Stimulated activated CD4-positive, alpha-beta T cell treated with anti-CD3 and anti-CD28 coated beads, TNF-alpha, amount 100 ng/mL, for 48 hours (primary cell): ENCODE results near the gene LZTFL1.

Source experiments
- DNase-seq, 3 donors: peaks; one replicate each; pipeline ENCODE4 v3.0.0-alpha.2; 2020; ENCODE audit warnings: low read depth in 3 of 3

LZTFL1 gene, protein sequence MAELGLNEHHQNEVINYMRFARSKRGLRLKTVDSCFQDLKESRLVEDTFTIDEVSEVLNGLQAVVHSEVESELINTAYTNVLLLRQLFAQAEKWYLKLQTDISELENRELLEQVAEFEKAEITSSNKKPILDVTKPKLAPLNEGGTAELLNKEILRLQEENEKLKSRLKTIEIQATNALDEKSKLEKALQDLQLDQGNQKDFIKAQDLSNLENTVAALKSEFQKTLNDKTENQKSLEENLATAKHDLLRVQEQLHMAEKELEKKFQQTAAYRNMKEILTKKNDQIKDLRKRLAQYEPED

DNA sequence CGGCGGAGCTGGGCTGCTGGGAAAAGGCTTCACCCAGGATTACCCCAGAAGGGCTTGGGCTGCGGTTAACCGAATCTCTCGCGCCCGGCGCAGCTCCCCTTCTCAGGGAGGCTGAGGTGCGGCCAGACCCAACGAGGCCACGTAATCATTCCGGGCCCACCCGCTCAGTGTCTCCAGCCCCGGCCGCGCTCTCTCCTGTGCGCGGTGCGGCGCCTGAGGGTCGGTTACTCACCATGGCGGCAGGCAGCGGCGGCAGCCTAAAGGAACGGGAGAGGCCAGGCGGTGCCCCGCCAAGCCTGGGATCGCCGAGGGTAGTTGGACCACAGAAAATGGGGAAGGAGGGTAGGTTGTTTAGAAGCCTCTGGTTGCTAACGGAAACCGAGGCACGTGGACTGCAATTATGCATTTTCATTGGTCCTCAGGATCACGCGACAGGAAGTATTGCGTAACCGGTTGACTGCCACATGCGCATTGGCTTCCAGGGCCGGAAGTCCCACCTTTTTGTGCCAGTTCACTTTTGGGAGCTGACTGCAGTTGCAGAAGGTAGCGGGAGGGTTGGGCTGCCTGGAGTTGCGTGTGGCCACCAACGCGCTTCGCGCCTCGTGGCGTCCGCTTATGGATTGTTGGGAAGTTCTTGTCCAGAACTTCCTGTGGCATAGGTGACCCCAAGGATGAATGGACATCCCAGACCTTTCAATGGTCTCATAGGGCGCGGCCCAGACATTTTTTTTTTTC lies at the start of gene LZTFL1:
LZTFL1 (minus strand) TSS at position 363 of the 735 bp plus-strand sequence; CDS start at position 235, 128 bp downstream.
- peak; percentile 78 to 88 (median 81) for DNase-seq

- DNase-seq, result no peak
Measured at GRCh38 chr3:45890405-45890804, 48.5 kb upstream of the LZTFL1 start.

DNA sequence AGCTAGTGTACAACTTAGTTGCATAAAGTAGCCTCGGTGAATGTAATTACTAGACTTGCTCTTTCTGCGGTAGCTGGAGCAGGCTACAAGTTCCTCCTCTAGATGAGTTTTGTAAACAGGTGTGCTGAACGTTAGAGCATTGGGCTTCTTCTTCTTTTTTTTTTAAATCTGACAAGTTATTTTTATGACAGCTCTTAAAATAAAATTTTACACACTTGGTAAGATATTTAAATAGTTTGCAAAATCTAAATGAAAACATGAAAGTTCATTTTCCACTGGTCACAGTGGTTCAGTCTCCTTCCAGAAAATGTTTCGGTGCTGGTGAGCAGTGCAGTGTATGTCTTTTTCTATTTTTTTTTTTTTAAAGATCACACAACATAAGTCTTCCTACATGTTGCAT lies 47.4 kb upstream of the LZTFL1 start:
- no peak for DNase-seq

- DNase-seq, result no peak
Measured at GRCh38 chr3:45887759-45888511, 46.0 kb upstream of the LZTFL1 start.

DNA sequence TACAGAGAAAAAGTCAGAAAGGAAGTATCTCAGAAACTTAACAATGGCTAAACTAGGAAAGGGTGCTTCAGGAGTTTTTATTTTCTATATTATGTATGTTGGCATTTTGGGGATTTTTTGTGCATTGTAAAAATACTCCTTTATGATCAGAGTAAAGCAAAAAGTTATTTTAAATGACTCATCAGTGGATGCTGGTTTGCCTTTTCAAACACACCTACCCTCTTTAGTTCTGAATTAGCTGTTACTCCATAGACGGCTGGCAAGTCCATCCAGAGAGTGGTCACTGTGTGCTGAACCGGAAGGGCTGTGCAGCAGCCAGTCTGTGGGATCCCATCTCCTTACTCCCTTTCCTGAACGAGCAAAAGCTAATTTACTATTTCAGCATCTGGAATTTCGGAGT lies 45.4 kb upstream of the LZTFL1 start:
- DNase-seq, result no peak

- no peak for DNase-seq
Measured at GRCh38 chr3:45885979-45886705, 44.2 kb upstream of the LZTFL1 start, which contains the start of gene CCR9. Gene CCR9, plus strand, starts transcription at chr3:45886543. Its CDS starts 8,391 bp downstream, at chr3:45894934.

GRCh38 chr3:45884368-45885201 lies 42.7 kb upstream of the LZTFL1 start:
- DNase-seq, result no peak

GRCh38 chr3:45881078-45882022 lies 39.4 kb upstream of the LZTFL1 start:
- DNase-seq, result peak in 1 of 3 donors; percentile 15

GRCh38 chr3:45880725-45881077 lies 38.8 kb upstream of the LZTFL1 start:
- DNase-seq, result no peak

DNA sequence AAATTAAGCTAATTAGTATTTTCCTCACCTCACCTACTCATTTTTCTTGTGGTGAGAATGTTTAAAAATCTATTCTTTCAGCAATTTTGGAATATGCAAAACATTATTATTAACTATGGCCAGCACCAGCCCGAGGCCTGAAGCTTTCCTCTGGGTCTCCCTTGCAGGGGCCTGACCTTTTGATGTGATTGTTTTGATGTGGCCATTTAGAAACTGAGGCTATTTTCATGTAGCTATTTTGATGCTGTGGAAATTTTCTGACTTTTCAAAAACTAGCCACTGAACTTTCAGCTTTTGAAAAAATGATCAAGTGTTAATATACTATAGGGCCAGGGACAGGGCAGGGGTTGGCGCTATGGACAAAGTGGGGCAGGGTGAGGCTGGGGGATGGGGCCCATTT lies 36.2 kb upstream of the LZTFL1 start:
- DNase-seq, result no peak

- no peak for DNase-seq
Measured at GRCh38 chr3:45874677-45875346, 32.9 kb upstream of the LZTFL1 start.

GRCh38 chr3:45873638-45874037 lies 31.7 kb upstream of the LZTFL1 start:
- no peak for DNase-seq

- DNase-seq, result no peak
Measured at GRCh38 chr3:45873036-45873435, 31.1 kb upstream of the LZTFL1 start.

- DNase-seq, result no peak
Measured at GRCh38 chr3:45872569-45872968, 30.6 kb upstream of the LZTFL1 start.

GRCh38 chr3:45871780-45872179 lies 29.9 kb upstream of the LZTFL1 start:
- no peak for DNase-seq

GRCh38 chr3:45870099-45870498 lies 28.2 kb upstream of the LZTFL1 start:
- DNase-seq, result peak in 2 of 3 donors; percentile 12 to 19

- no peak for DNase-seq
Measured at GRCh38 chr3:45869638-45870037, 27.7 kb upstream of the LZTFL1 start.

DNA sequence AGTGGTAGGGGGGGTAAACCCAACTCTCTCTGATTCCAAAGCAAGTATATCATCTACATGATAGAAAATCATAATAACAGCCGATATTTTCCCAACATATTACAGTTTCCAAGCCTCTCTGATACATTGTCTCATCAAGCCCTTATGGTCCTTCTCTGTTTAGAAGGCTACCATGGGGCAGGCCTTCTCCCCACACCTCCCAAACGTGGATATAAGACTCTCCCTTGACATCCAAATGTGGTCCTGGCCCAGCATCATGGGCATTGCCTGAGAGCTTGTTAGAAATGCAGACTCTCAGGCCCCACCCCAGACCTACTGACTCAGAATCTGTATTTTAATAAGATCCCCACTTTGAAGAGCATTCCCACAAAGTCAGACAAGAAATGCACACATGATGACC lies 26.7 kb upstream of the LZTFL1 start:
- DNase-seq, result no peak

- DNase-seq, result no peak
Measured at GRCh38 chr3:45868213-45868612, 26.3 kb upstream of the LZTFL1 start.
